Astrocyte (in vitro differentiated cells and primary cell): ENCODE results near the gene PPP3CA.

Experiments
- EZH2 ChIP-seq: IDR thresholded peaks from 2 replicates; pipeline ENCODE4 v1.6.1; 2012; ENCODE audit warnings: mild to moderate bottlenecking, low read length, inconsistent platforms; ENCODE audit not compliant: insufficient read depth
- TF ChIP-seq, protein P1 (sequence below): IDR thresholded peaks from 2 replicates; pipeline ENCODE4 v1.5.1; 2011; ENCODE audit warnings: low read depth, mild to moderate bottlenecking, inconsistent platforms, low read length, moderate library complexity; ENCODE audit not compliant: insufficient read depth

GRCh38 chr4:101217353-101218031 is 129.8 kb downstream of the PPP3CA start:
- no peak for TF ChIP-seq EZH2
- TF ChIP-seq, protein P1, sequence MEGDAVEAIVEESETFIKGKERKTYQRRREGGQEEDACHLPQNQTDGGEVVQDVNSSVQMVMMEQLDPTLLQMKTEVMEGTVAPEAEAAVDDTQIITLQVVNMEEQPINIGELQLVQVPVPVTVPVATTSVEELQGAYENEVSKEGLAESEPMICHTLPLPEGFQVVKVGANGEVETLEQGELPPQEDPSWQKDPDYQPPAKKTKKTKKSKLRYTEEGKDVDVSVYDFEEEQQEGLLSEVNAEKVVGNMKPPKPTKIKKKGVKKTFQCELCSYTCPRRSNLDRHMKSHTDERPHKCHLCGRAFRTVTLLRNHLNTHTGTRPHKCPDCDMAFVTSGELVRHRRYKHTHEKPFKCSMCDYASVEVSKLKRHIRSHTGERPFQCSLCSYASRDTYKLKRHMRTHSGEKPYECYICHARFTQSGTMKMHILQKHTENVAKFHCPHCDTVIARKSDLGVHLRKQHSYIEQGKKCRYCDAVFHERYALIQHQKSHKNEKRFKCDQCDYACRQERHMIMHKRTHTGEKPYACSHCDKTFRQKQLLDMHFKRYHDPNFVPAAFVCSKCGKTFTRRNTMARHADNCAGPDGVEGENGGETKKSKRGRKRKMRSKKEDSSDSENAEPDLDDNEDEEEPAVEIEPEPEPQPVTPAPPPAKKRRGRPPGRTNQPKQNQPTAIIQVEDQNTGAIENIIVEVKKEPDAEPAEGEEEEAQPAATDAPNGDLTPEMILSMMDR = no peak
